ENCODE data around the gene ABCG8. TPM values are rescaled to one million over a fixed set of nuclear protein-coding genes. Genes with fewer than 3 reads are reported as not detected.

ABCG8 gene
- total RNA-seq = not detected

DNA sequence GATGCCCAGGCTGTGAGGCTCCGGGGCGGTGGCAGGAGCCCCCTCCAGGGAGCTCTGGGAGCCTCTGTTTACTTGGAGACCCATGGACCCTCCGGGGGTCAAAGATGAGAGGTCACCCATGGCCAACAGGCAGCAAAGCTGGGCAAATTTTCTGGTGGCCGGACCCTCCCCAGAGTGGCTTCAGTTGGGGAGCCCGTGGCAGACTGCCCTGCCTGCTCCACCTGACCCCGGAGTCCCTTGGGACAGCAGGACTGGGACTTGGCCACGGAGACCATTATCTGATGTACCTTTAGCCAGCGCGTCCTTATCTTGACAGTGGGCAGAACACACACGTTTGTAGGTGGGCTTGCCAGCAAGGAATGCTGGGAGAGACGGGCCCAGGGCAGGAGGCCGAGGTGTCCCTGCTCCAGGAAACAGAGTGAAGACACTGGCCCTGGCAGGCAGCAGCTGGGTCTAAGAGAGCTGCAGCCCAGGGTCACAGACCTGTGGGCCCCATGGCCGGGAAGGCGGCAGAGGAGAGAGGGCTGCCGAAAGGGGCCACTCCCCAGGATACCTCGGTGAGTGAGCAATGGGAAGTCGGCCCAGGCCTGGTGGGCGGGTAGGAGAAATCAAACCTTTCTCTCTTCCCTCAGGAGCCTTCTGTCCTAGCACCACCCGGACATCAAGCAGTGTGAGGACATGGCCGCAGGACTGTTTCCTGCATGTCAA, at the start of gene ABCG8, which contains the start of gene ABCG5:
ABCG8 (plus strand) TSS at position 412 of the 708 bp plus-strand sequence; CDS start at position 495, 83 bp downstream.
ABCG5 (minus strand) TSS at position 280 of the 708 bp plus-strand sequence; CDS start at position 120, 160 bp downstream.
- WGBS = 87% methylated on average over 11 of the region's 20 CpGs
- H3K36me3 ChIP-seq = no peaks in the 10 kb centered on the region
- H3K27ac ChIP-seq = no peak within 1 kb of the TSS
- no peaks in the 10 kb centered on the region for H3K9me3 ChIP-seq
- H3K4me1 ChIP-seq = no peaks in the 10 kb centered on the region
- no peak for TF ChIP-seq EP300 (IDR thresholded peaks at IDR 0.05)
- TF ChIP-seq, protein P1, sequence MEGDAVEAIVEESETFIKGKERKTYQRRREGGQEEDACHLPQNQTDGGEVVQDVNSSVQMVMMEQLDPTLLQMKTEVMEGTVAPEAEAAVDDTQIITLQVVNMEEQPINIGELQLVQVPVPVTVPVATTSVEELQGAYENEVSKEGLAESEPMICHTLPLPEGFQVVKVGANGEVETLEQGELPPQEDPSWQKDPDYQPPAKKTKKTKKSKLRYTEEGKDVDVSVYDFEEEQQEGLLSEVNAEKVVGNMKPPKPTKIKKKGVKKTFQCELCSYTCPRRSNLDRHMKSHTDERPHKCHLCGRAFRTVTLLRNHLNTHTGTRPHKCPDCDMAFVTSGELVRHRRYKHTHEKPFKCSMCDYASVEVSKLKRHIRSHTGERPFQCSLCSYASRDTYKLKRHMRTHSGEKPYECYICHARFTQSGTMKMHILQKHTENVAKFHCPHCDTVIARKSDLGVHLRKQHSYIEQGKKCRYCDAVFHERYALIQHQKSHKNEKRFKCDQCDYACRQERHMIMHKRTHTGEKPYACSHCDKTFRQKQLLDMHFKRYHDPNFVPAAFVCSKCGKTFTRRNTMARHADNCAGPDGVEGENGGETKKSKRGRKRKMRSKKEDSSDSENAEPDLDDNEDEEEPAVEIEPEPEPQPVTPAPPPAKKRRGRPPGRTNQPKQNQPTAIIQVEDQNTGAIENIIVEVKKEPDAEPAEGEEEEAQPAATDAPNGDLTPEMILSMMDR (IDR thresholded peaks at IDR 0.05) = no peak
- TF ChIP-seq POLR2A (IDR thresholded peaks at IDR 0.05) = no peak
- no peak for TF ChIP-seq POLR2AphosphoS5 (IDR thresholded peaks at IDR 0.05)
- no peak for DNase-seq (ENCODE audit: low spot score in 2 of 2)
- no peak within 1 kb of the TSS for H3K4me3 ChIP-seq
- H3K27me3 ChIP-seq = no peaks in the 10 kb centered on the region

DNA sequence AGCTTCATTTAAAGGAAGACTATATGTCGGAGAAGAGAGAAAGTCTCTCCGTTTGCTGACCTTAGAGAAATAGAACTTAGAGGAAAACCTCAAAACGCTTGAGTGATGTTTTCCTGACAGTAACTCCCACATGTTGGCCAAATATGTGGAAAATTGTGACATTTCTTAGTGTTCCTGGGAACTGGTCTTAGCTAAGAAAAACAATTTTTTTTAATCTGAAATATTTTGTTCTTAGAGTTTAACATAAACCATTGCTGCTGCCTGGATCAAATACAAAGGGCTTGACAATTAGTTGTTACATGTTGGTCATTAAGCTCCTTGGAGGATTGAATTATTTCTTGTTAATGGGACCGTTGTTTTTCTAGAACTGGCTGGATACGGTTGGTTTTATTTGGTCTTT, 48.6 kb upstream of the ABCG8 start:
- H3K36me3 ChIP-seq = peaks cover 46% of the 10 kb centered on the region
- no peak overlapping the region for H3K4me3 ChIP-seq
- peak overlapping the region; percentile 46 for H3K27ac ChIP-seq
- H3K9me3 ChIP-seq = no peaks in the 10 kb centered on the region
- H3K27me3 ChIP-seq = no peaks in the 10 kb centered on the region
- DNase-seq (ENCODE audit: low spot score in 2 of 2) = no peak
- H3K4me1 ChIP-seq = peaks cover 2% of the 10 kb centered on the region
- 51% methylated on average over 5 of the region's 5 CpGs for WGBS
- TF ChIP-seq POLR2A (IDR thresholded peaks at IDR 0.05) (no peak), POLR2AphosphoS5 (IDR thresholded peaks at IDR 0.05) (no peak), EP300 (IDR thresholded peaks at IDR 0.05) (no peak)
- TF ChIP-seq, protein P1 (IDR thresholded peaks at IDR 0.05) = no peak

DNA sequence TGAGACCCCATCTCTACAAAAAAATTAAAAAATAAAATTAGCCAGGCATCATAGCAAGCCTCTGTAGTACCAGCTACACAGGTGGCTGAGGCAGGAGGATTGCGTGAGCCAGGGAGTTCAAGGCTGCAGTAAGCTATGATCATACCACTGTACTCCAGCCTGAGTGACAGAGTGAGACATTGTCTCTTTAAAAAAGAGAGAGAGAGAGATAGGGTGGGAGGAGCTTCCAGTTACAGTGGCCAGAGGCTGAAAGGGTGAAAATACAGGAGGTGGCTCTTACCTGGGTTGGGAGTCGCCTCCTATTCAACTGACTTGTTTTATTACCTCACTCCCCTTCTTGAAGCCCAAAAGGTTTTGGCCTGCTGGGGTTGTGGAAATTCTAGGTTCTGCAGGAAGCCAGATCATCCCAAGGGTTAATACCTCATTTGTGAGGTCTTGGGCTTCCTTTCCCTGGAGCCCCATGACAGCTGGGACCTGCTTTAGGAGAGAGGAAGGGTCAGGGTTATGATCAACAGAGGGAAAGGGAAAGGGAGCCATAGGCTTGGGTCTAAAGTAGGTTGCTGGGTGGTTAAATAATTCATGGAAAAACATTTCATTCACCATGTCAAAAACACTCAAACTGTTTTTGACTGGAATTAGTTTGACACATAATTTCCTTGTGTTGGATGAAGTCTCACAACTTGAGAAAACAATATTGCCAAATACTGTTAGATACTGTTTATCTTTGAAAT, 47.6 kb upstream of the ABCG8 start:
- DNase-seq (ENCODE audit: low spot score in 2 of 2) = no peak
- TF ChIP-seq EP300 (IDR thresholded peaks at IDR 0.05) = no peak
- TF ChIP-seq POLR2A (IDR thresholded peaks at IDR 0.05) = no peak
- no peak for TF ChIP-seq POLR2AphosphoS5 (IDR thresholded peaks at IDR 0.05)
- TF ChIP-seq, protein P1 (IDR thresholded peaks at IDR 0.05) = no peak
- Histone ChIP-seq H3K4me3 (no peak overlapping the region), H3K27me3 (no peaks in the 10 kb centered on the region), H3K9me3 (no peaks in the 10 kb centered on the region), H3K4me1 (peaks cover 2% of the 10 kb centered on the region), H3K36me3 (peaks cover 53% of the 10 kb centered on the region), H3K27ac (peak overlapping the region; percentile 12)
- 87% methylated on average over 2 of the region's 2 CpGs for WGBS

DNA sequence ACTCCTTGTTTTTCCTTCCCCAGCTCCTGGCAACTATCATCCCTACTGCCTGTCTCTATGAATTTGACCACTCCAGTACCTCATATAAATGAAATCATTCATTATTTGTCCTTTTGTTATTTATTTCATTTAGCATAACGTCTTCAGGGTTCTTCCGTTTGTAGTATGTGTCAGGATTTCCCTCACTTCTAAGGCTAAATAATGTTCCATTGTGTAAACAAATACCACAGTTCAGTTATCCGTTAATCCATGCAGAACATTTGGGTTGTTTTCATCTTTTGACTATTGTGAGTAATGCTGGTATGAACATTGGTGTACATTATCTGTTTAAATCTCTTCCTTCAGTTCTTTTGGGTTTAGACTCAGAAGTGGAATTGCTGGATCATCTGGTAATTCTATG, 46.1 kb upstream of the ABCG8 start:
- H3K4me1 ChIP-seq = peaks cover 2% of the 10 kb centered on the region
- H3K9me3 ChIP-seq = no peaks in the 10 kb centered on the region
- no peak for DNase-seq (ENCODE audit: low spot score in 2 of 2)
- H3K36me3 ChIP-seq = peaks cover 49% of the 10 kb centered on the region
- H3K4me3 ChIP-seq = no peak overlapping the region
- H3K27ac ChIP-seq = no peak overlapping the region
- TF ChIP-seq POLR2A (IDR thresholded peaks at IDR 0.05) (no peak), EP300 (IDR thresholded peaks at IDR 0.05) (no peak)
- TF ChIP-seq, protein P1 (IDR thresholded peaks at IDR 0.05) = no peak
- 81% methylated on average over 3 of the region's 3 CpGs for WGBS
- H3K27me3 ChIP-seq = no peaks in the 10 kb centered on the region

DNA sequence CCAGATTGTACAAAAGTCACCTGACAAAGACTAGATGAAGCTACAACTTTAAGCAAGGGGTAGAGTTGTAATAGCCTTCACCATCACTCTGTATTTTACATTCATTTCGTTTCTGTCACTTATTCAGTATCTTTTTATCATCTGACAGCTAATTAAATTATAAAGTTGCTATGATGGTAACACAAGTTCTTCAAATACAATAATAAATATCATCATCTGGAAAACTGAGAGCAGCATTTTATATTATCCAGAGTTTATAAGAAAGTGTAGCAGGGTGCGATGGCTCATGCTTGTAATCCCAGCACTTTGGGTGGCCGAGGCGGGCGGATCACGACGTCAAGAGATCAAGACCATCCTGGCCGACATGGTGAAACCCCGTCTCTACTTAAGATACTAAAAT, 43.8 kb upstream of the ABCG8 start:
- WGBS = 88% methylated on average over 9 of the region's 9 CpGs
- Histone ChIP-seq H3K36me3 (peaks cover 35% of the 10 kb centered on the region), H3K4me3 (no peak overlapping the region), H3K9me3 (no peaks in the 10 kb centered on the region), H3K27me3 (no peaks in the 10 kb centered on the region), H3K27ac (no peak overlapping the region), H3K4me1 (no peaks in the 10 kb centered on the region)
- DNase-seq (ENCODE audit: low spot score in 2 of 2) = no peak
- TF ChIP-seq, protein P1 (IDR thresholded peaks at IDR 0.05) = no peak
- no peak for TF ChIP-seq POLR2AphosphoS5 (IDR thresholded peaks at IDR 0.05)
- no peak for TF ChIP-seq POLR2A (IDR thresholded peaks at IDR 0.05)
- no peak for TF ChIP-seq EP300 (IDR thresholded peaks at IDR 0.05)

Data from suprapubic skin (tissue), 4 donors.